KMS-11 (cell line): ENCODE measurements around the gene DMWD.
A peak's percentile ranks its signal among the peaks of the same experiment; 100 is the strongest.

Experiments
- H2AFZ ChIP-seq: fragments of 200-600 bp; sonication (generic); 2 replicates; pipeline ENCODE4 v1.6.1; 2016; ENCODE audit warnings: antibody characterized with exemption, mixed run types, low read depth
- H3K27ac ChIP-seq: fragments of 200-600 bp; sonication (generic); 2 replicates; pipeline ENCODE4 v1.6.1; 2016; ENCODE audit warnings: mild to moderate bottlenecking, mixed run types
- H3K27me3 ChIP-seq: fragments of 200-600 bp; sonication (generic); 2 replicates; pipeline ENCODE4 v1.6.1; 2017; ENCODE audit warnings: mild to moderate bottlenecking, low read depth, mixed run types, moderate library complexity; ENCODE audit not compliant: insufficient read depth
- H3K36me3 ChIP-seq: fragments of 200-600 bp; sonication (generic); 2 replicates; pipeline ENCODE4 v1.6.1; 2017; ENCODE audit warnings: mild to moderate bottlenecking, mixed run types; ENCODE audit not compliant: insufficient read depth
- H3K4me1 ChIP-seq: fragments of 200-600 bp; sonication (generic); 2 replicates; pipeline ENCODE4 v1.6.1; 2016; ENCODE audit warnings: mild to moderate bottlenecking, low read depth, mixed run types; ENCODE audit not compliant: poor library complexity, severe bottlenecking
- H3K4me2 ChIP-seq: fragments of 200-600 bp; sonication (generic); 2 replicates; pipeline ENCODE4 v1.7.0; 2016; ENCODE audit warnings: mild to moderate bottlenecking, mixed run types
- H3K4me3 ChIP-seq: fragments of 200-600 bp; sonication (generic); IDR thresholded peaks from 2 replicates; pipeline ENCODE4 v1.6.1; 2017; ENCODE audit warnings: low read depth, low read length, mixed read lengths; ENCODE audit not compliant: insufficient read depth
- H3K79me2 ChIP-seq: fragments of 200-600 bp; sonication (generic); 2 replicates; pipeline ENCODE4 v1.6.1; 2016; ENCODE audit warnings: low read depth, mixed run types; ENCODE audit not compliant: insufficient read depth
- H3K9ac ChIP-seq: fragments of 200-600 bp; sonication (generic); 2 replicates; pipeline ENCODE4 v1.6.1; 2016; ENCODE audit warnings: mild to moderate bottlenecking, mixed run types
- H4K20me1 ChIP-seq: fragments of 200-600 bp; sonication (generic); 2 replicates; pipeline ENCODE4 v1.6.1; 2016; ENCODE audit warnings: mild to moderate bottlenecking, mixed run types; ENCODE audit not compliant: insufficient read depth
- CTCF ChIP-seq: fragments of 200-600 bp; sonication (generic); conservative IDR thresholded peaks from 2 replicates; pipeline ENCODE4 v1.6.1; 2017; ENCODE audit warnings: low read depth, mild to moderate bottlenecking, antibody characterized with exemption, low read length, moderate library complexity, mixed read lengths

Gene DMWD

GRCh38 chr19:45767410-45767880, 25.2 kb downstream of the DMWD start:
- H3K4me2 ChIP-seq = peak overlapping the region; percentile 94
- no peak overlapping the region for H3K27ac ChIP-seq
- H3K9ac ChIP-seq = peak overlapping the region; percentile 66; the same call in 1 of the 2 replicates
- no peaks in the 10 kb centered on the region for H3K79me2 ChIP-seq
- H2AFZ ChIP-seq = peak overlapping the region; percentile 68
- no peak for TF ChIP-seq CTCF
- H3K4me1 ChIP-seq = peaks cover 17% of the 10 kb centered on the region
- no peaks in the 10 kb centered on the region for H3K36me3 ChIP-seq
- H4K20me1 ChIP-seq = no peaks in the 10 kb centered on the region
- H3K27me3 ChIP-seq = peaks cover 11% of the 10 kb centered on the region
- H3K4me3 ChIP-seq = no peak overlapping the region

GRCh38 chr19:45766869-45767346, 25.7 kb downstream of the DMWD start:
- Histone ChIP-seq H4K20me1 (no peaks in the 10 kb centered on the region), H2AFZ (no peak overlapping the region), H3K27ac (no peak overlapping the region), H3K4me3 (no peak overlapping the region), H3K79me2 (no peaks in the 10 kb centered on the region), H3K9ac (no peak overlapping the region), H3K4me2 (no peak overlapping the region; the same call in 1 of the 2 replicates), H3K36me3 (no peaks in the 10 kb centered on the region), H3K27me3 (peaks cover 11% of the 10 kb centered on the region), H3K4me1 (peaks cover 17% of the 10 kb centered on the region)
- TF ChIP-seq CTCF = no peak

GRCh38 chr19:45766296-45766868, 26.3 kb downstream of the DMWD start:
- H4K20me1 ChIP-seq = no peaks in the 10 kb centered on the region
- H3K4me1 ChIP-seq = peaks cover 17% of the 10 kb centered on the region
- peaks cover 11% of the 10 kb centered on the region for H3K27me3 ChIP-seq
- TF ChIP-seq CTCF = no peak
- no peak overlapping the region for H2AFZ ChIP-seq
- H3K27ac ChIP-seq = no peak overlapping the region
- H3K9ac ChIP-seq = no peak overlapping the region
- H3K4me2 ChIP-seq = no peak overlapping the region
- H3K79me2 ChIP-seq = no peaks in the 10 kb centered on the region
- H3K36me3 ChIP-seq = no peaks in the 10 kb centered on the region
- H3K4me3 ChIP-seq = no peak overlapping the region

- Histone ChIP-seq H3K36me3 (no peaks in the 10 kb centered on the region), H3K9ac (no peak overlapping the region), H3K4me2 (no peak overlapping the region), H4K20me1 (no peaks in the 10 kb centered on the region), H3K27me3 (peaks cover 11% of the 10 kb centered on the region), H3K27ac (no peak overlapping the region), H3K79me2 (no peaks in the 10 kb centered on the region), H3K4me1 (peaks cover 12% of the 10 kb centered on the region), H2AFZ (no peak overlapping the region), H3K4me3 (no peak overlapping the region)
- TF ChIP-seq CTCF = no peak
Measured at GRCh38 chr19:45765702-45766295, 26.8 kb downstream of the DMWD start.
